Gastrocnemius medialis (tissue), 4 donors: ENCODE measurements around the gene MPPED1.

Experiments
- POLR2A ChIP-seq, 2 donors: fragments of 450-650 bp; IDR thresholded peaks; one replicate each; pipeline ENCODE4 v1.6.1; 2017; ENCODE audit warnings: antibody characterized with exemption in 2 of 2, mild to moderate bottlenecking in 2 of 2, moderate library complexity in 2 of 2
- TF ChIP-seq, protein P1 (sequence below), 5 experiments: fragments of 450-650 bp in 3 of 5; fragments of 200-600 bp in 2 of 5; sonication (generic) in 2 of 5; IDR thresholded peaks in 4 of 5; conservative IDR thresholded peaks in 1 of 5; 1 replicate in 4 of 5; 2 replicates in 1 of 5; pipeline ENCODE4 v1.5.1; 2016 to 2019; ENCODE audit warnings: antibody characterized with exemption in 5 of 5, mild to moderate bottlenecking in 3 of 5, moderate library complexity in 3 of 5

DNA sequence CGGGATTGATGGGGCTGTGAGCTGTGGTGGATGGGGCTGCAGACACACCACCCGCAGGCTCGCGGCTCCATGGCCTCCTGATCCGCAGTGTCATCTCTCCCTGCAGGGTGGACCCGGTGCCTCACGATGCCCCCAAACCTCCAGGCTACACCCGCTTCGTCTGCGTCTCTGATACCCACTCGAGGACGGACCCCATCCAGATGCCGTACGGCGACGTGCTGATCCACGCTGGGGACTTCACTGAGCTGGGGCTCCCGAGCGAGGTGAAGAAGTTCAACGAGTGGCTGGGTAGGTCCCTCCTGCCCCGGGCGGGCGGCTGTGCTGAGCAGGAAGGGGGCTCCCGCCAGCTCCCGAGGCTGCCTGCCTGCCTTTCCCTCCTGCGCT lies 23.1 kb downstream of the MPPED1 start:
- TF ChIP-seq, protein P1, sequence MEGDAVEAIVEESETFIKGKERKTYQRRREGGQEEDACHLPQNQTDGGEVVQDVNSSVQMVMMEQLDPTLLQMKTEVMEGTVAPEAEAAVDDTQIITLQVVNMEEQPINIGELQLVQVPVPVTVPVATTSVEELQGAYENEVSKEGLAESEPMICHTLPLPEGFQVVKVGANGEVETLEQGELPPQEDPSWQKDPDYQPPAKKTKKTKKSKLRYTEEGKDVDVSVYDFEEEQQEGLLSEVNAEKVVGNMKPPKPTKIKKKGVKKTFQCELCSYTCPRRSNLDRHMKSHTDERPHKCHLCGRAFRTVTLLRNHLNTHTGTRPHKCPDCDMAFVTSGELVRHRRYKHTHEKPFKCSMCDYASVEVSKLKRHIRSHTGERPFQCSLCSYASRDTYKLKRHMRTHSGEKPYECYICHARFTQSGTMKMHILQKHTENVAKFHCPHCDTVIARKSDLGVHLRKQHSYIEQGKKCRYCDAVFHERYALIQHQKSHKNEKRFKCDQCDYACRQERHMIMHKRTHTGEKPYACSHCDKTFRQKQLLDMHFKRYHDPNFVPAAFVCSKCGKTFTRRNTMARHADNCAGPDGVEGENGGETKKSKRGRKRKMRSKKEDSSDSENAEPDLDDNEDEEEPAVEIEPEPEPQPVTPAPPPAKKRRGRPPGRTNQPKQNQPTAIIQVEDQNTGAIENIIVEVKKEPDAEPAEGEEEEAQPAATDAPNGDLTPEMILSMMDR (IDR thresholded peaks at IDR 0.05 in 4 of 5, conservative IDR thresholded peaks at IDR 0.05 in 1 of 5), result no peak
- TF ChIP-seq POLR2A (IDR thresholded peaks at IDR 0.05), result no peak
